Measurements from ENCODE around the gene STMP1. TPM values are rescaled to one million over a fixed set of nuclear protein-coding genes. Genes with fewer than 3 reads are reported as not detected.

STMP1 gene
- 10 to 100 TPM; 10.2 to 25.0 (median 19.9) TPM for total RNA-seq
- polyA plus RNA-seq = 10 to 100 TPM; 23.8 to 56.5 (median 48.8) TPM

- intact Hi-C loops (cut with DNase I) = loop anchor here (5.0 to 10.0 kb wide), 3 partner anchors 135 to 1930 kb away; partner anchors contain the start of gene MTPN
- Histone ChIP-seq H3K27me3 (no peaks in the 10 kb centered on the region), H3K4me3 (peak within 1 kb of the TSS; percentile 69 to 96 (median 79)), H3K9me3 (no peaks in the 10 kb centered on the region), H3K4me1 (peaks cover 0 to 36% (median 21%) of the 10 kb centered on the region in 4 donors), H3K36me3 (no peaks in the 10 kb centered on the region), H3K27ac (peak within 1 kb of the TSS; percentile 89 to 96 (median 93))
- 1% methylated on average over 60 of the region's 60 CpGs for WGBS, 2 donors
- DNase-seq = peak; percentile 98
- TF ChIP-seq POLR2AphosphoS5 (IDR thresholded peaks at IDR 0.05) (peak; percentile 93 to 99 (median 98)), POLR2A (IDR thresholded peaks at IDR 0.05) (peak; percentile 84 to 91), EP300 (IDR thresholded peaks at IDR 0.05) (no peak)
Observed at GRCh38 chr7:135662373-135663114, at the start of gene STMP1. Gene STMP1 (plus strand): TSS chr7:135662514.

GRCh38 chr7:135616136-135616535 lies 46.2 kb upstream of the STMP1 start:
- Histone ChIP-seq H3K36me3 (peaks cover 0 to 70% (median 29%) of the 10 kb centered on the region in 4 donors), H3K4me1 (peaks cover 0 to 4% (median 1%) of the 10 kb centered on the region in 4 donors), H3K27ac (no peak overlapping the region), H3K4me3 (no peak overlapping the region), H3K27me3 (no peaks in the 10 kb centered on the region), H3K9me3 (no peaks in the 10 kb centered on the region)
- TF ChIP-seq CTCF (IDR thresholded peaks at IDR 0.05) (no peak), POLR2AphosphoS5 (IDR thresholded peaks at IDR 0.05) (no peak), POLR2A (IDR thresholded peaks at IDR 0.05) (no peak), EP300 (IDR thresholded peaks at IDR 0.05) (no peak)
- no peak for DNase-seq
- WGBS, 2 donors = 96 to 98% methylated on average over 1 of the region's 1 CpG
- intact Hi-C loops (cut with DNase I) = no loop called here

- peaks cover 0 to 57% (median 30%) of the 10 kb centered on the region in 4 donors for H3K36me3 ChIP-seq
- intact Hi-C loops (cut with DNase I) = no loop called here
- no peaks in the 10 kb centered on the region for H3K27me3 ChIP-seq
- no peaks in the 10 kb centered on the region for H3K9me3 ChIP-seq
- DNase-seq = no peak
- 68 to 95% methylated on average over 2 of the region's 2 CpGs for WGBS, 2 donors
- H3K4me1 ChIP-seq = peaks cover 0 to 9% (median 3%) of the 10 kb centered on the region in 4 donors
- no peak overlapping the region for H3K27ac ChIP-seq
- TF ChIP-seq POLR2A (IDR thresholded peaks at IDR 0.05) = no peak
- TF ChIP-seq EP300 (IDR thresholded peaks at IDR 0.05) = no peak
- no peak for TF ChIP-seq POLR2AphosphoS5 (IDR thresholded peaks at IDR 0.05)
- TF ChIP-seq CTCF (IDR thresholded peaks at IDR 0.05) = no peak
- no peak overlapping the region for H3K4me3 ChIP-seq
Observed at GRCh38 chr7:135617781-135618180, 44.5 kb upstream of the STMP1 start.

DNA sequence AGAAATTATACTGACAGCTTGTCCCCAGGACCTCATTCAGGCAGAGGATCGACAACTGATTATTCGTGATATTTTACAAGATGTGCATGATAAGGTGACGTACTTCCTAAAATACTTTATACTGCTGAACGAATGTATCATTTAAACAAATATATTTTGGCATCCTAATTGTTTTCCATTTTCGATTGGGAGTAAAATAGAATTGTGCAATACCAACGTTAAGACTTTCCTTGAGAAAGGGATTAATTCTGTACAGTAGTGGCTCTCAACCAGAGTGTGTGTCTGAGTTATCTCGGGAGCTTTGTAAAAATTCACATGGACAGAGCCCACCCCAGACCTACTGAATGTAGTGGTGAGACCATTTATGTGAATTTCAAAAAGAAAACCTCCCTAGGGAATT lies 43.8 kb upstream of the STMP1 start:
- Histone ChIP-seq H3K27ac (no peak overlapping the region), H3K4me3 (no peak overlapping the region), H3K4me1 (peaks cover 0 to 9% (median 3%) of the 10 kb centered on the region in 4 donors), H3K36me3 (peaks cover 0 to 62% (median 34%) of the 10 kb centered on the region in 4 donors), H3K9me3 (no peaks in the 10 kb centered on the region), H3K27me3 (no peaks in the 10 kb centered on the region)
- no peak for DNase-seq
- WGBS, 2 donors = 83 to 88% methylated on average over 7 of the region's 7 CpGs
- TF ChIP-seq EP300 (IDR thresholded peaks at IDR 0.05) (no peak), CTCF (IDR thresholded peaks at IDR 0.05) (no peak), POLR2AphosphoS5 (IDR thresholded peaks at IDR 0.05) (no peak), POLR2A (IDR thresholded peaks at IDR 0.05) (no peak)
- intact Hi-C loops (cut with DNase I) = no loop called here

DNA sequence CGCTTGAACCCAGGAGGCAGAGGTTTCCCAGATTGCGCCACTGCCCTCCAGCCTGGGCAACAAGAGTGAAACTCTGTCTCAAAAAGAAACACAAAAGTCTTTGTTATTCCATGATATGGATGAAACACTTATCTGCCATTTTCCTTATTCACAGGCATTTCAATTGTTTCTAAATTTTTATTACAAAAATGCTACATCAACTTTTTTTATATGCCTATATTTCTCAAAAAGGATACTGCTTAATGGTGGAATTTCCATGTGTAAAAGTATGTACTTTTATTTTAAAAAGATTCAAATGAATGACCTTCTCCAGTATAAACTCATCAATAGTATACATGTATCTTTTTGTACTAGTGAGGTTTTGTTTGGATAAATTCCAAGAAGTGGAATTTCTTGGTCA lies 41.9 kb upstream of the STMP1 start:
- Histone ChIP-seq H3K9me3 (no peaks in the 10 kb centered on the region), H3K4me1 (peaks cover 0 to 9% (median 3%) of the 10 kb centered on the region in 4 donors), H3K36me3 (peaks cover 0 to 82% (median 41%) of the 10 kb centered on the region in 4 donors), H3K27me3 (no peaks in the 10 kb centered on the region), H3K4me3 (no peak overlapping the region), H3K27ac (peak overlapping the region in 1 of 4 donors; percentile 28)
- TF ChIP-seq POLR2A (IDR thresholded peaks at IDR 0.05) (no peak), CTCF (IDR thresholded peaks at IDR 0.05) (no peak), EP300 (IDR thresholded peaks at IDR 0.05) (no peak), POLR2AphosphoS5 (IDR thresholded peaks at IDR 0.05) (no peak)
- intact Hi-C loops (cut with DNase I) = no loop called here
- WGBS, 2 donors = 98 to 99% methylated on average over 2 of the region's 2 CpGs
- no peak for DNase-seq

Measured in sigmoid colon (tissue), 7 donors.